GM18508 (cell line): ENCODE results near the gene DNAJC27.
"Not testable (repeated sequence)": the region's sequence is repeated elsewhere in the genome, so short reads cannot be mapped to it uniquely, and the experiment has no call there.

Experiments
- ATAC-seq: cut with Tn5 transposase; IDR thresholded peaks from one replicate; pipeline ENCODE4 v1.9.1; 2021; ENCODE audit warnings: moderate number of reproducible peaks; ENCODE audit not compliant: insufficient read depth, unreplicated experiment

The DNAJC27 gene

GRCh38 chr2:24971536-24972314 lies at the start of gene DNAJC27:
DNAJC27 (minus strand) TSS chr2:24971955; CDS start chr2:24971904, 51 bp downstream.
- ATAC-seq: peak; percentile 76

DNA sequence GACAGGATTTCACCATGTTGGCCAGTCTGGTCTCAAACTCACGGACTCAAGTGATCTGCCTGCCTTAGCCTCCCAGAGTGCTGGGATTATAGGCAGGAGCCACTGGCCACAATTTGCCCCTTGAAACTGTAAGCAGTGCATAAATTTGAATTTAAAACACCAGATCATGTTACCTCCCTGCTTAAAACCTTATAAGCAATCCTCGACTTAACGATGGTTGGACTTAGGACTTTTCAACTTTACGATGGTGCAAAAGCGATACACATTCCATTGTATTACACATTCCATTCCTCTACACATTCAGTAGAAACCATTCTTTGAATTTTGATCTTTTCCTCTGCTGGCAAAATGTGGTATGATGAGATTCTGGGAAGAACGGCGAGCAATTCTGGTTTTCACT lies 46.9 kb upstream of the DNAJC27 start:
- ATAC-seq: no peak

GRCh38 chr2:25014631-25015030 lies 42.9 kb upstream of the DNAJC27 start:
- ATAC-seq: no peak

DNA sequence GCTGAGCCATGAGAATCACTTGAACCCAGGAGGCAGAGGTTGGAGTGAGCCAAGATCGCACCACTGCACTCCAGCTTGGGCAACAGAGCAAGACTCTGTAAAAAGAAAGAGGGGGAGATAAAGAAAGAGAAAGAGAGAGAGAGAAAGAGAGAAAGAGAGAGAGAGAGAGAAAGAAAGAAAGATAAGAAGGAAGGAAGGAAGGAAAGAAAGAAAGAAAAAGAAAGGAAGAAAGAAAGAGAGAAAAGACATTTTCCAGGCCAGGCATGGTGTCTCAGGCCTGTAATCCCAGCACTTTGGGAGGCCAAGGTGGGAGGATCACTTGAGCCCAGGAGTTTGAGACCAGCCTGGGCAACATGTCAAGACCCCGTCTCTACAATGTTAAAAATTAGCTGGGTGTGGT lies 39.6 kb upstream of the DNAJC27 start:
- not testable (repeated sequence) for ATAC-seq

- no peak for ATAC-seq
Observed at GRCh38 chr2:25009954-25010353, 38.2 kb upstream of the DNAJC27 start.

GRCh38 chr2:25002066-25002465 lies 30.3 kb upstream of the DNAJC27 start:
- no peak for ATAC-seq

DNA sequence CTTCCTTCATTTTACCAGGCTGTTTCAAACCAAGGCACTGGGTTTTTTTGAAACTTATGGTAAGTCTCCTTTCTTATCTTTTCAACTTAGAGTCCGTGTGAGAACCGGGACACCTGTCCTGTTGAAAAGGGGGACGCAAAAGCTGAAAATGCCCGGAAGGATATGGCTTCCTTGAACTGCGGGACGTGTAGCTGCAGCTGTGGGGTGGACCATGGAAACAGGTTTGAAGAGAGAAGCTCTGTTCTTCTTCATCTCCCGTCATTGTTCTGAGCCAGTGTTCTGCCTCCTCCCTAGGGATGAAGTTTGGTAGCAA lies 29.5 kb upstream of the DNAJC27 start:
- no peak for ATAC-seq

DNA sequence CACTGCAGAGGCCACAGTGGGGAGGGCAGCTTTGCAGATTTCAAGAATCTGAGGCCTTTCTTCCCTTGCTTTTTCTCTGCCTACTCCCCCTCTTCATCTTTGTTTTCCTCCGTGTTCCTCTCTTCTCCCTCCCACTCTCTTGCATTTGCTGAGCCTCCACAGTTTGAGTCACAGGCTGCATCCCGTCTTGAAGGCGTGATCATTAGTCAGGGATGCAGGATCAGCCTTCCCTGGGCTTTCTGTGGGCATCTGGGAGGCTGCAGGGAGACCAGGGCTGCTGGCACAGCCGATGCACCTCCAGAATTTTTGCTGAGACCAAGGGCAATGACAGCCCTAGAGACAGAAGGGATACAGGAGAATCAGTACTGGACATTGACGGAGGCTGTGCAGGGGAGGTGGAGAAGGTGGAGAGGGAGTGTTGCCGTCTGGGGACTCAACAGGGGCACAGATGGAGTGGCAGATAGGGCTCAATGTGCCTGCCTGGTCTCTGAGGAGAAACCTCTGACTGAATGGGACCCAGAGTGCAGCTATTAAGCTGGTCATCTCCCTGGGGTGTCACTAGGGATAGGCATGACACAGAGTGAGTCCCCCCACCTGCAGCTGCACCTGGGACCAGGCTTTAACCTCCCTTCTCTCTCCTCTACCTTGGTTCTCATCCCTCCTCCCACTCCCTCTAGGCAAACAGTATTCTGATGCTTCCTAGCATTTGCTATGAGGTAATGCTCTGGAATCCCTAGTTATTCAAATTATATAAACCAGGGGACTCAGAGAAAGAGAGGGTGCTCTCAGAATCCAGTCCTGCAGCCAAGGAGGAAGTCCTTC lies 29.0 kb upstream of the DNAJC27 start:
- no peak for ATAC-seq

DNA sequence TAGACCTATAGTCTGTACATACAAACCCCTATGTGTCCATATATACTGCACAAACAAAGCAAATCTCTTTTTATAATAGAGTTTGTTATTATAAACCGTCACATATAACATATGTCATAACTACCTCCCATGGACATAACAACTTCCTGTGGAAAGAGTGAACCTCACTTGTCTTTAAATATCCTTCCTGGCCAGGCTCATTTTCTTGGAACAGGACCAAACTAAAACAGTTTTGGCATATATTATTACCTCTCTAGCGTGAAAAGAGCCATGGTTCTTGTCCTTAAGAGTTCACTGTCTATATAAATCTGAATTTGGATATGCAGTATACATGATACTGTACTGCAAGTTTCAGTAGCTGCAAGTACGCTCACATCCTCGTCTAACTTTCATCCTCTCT lies 28.3 kb upstream of the DNAJC27 start:
- ATAC-seq: no peak

DNA sequence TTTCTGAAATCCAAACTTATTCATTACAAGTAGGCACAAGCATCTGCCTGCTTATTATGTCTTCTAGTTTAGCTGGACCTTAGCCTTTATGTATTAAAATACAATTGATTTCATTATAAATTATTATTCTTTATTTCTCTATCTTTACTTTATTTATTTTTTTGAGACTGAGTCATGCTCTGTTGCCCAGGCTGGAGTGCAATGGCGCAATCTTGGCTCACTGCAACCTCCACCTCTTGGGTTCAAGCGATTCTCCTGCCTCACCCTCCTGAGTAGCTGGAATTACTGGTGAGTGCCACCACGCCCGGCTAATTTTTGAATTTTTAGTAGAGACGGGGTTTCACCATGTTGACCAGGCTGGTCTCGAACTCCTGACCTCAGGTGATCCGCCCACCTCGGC lies 27.3 kb upstream of the DNAJC27 start:
- not testable (repeated sequence) for ATAC-seq

DNA sequence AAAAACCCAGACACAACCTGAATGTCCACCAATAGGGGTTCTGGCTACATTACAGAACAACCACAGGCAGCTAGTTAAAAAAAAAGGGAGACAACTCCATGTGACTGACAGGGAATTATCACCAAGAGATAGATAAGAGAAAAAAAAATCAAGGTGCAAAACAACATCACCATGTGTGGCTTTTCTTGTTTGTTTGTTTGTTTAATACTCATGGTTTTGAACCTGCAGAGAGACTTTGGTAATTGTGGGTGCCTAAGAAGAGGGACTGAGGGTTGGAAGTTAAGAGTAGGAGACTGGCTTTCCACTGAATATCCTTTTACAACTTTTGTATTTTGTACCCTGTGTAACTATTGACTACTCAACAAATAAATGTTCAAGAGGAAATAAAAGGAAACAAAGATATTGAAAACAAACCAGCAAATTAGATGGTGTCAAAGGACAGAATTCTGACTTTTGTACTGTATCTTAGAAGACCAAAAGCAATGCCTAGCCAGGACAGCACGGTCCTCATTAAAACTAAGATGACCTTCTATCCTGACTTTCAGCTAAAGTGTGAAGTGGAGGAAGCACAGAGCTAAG lies 22.5 kb upstream of the DNAJC27 start:
- ATAC-seq: no peak

GRCh38 chr2:24993406-24994145 lies 21.8 kb upstream of the DNAJC27 start:
- ATAC-seq: no peak

GRCh38 chr2:24986372-24986771 lies 14.6 kb upstream of the DNAJC27 start:
- ATAC-seq: no peak

GRCh38 chr2:24985511-24985910 lies 13.8 kb upstream of the DNAJC27 start:
- ATAC-seq: no peak

DNA sequence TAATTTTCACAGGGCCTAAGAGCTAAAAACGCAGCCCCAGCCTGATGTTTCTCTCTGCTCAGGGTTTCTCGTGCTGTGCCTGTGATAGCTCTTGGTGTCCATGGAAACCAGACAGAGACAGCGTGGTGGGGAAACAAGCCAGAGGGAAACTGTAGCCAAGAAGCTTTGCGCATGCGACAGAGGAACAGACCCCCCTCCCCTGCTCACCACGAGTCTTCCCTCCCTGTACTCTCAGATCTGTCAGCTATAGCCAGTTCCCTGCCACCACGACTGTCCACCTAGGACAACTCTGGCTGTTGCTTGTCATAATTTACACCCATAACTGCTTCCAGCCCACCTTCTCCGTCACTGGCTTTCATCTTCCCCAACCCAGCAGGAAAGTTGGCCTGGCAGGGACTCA lies 13.2 kb upstream of the DNAJC27 start:
- no peak for ATAC-seq

DNA sequence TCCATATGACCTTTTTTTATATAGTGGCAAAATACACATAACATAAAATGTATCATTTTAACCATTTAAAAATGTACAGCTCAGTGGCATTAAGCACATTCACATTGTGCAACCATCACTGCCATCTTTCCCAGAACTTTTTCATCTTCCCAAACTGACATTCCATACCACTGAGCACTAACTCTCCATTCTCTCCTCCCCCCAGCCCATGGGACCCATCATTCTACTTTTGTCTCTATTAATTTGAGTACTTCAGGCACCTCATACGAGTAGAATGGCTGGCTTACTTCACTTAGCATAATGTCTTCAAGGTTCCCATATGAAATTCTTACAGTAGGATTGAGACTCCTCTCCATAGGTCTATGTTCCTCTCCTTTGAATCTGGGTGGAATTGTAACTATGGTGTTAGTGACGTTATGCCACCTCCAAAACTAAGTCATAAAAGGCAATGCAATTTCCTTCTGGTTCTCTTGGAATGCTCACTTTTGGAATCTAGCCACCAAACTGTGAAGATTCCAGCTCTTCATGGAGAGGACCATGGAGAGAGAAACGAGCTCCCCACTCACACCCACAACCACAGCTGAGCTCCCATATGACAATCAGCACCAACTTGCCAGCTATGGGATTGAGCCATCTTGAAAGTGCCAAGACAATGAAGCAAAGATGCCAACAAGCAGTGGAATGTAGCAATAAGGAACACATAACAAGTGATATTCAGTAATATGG lies 9.8 kb upstream of the DNAJC27 start:
- ATAC-seq: no peak

GRCh38 chr2:24978661-24979060 lies 6.9 kb upstream of the DNAJC27 start:
- no peak for ATAC-seq

- ATAC-seq: no peak
Observed at GRCh38 chr2:24977631-24978030, 5.9 kb upstream of the DNAJC27 start.

- ATAC-seq: no peak
Observed at GRCh38 chr2:24973812-24974211, 2.1 kb upstream of the DNAJC27 start.

- no peak for ATAC-seq
Observed at GRCh38 chr2:24972315-24972961, 683 bp upstream of the DNAJC27 start.
